Sigmoid colon (tissue), 7 donors: ENCODE measurements around the gene TBPL2. TPM values are rescaled to one million over a fixed set of nuclear protein-coding genes. Genes with fewer than 3 reads are reported as not detected.
A peak's percentile ranks its signal among the peaks of the same experiment; 100 is the strongest.
"Not testable (repeated sequence)": the region's sequence is repeated elsewhere in the genome, so short reads cannot be mapped to it uniquely, and the experiment has no call there.

Experiments
- DNase-seq: peaks from one replicate; pipeline ENCODE4 v3.0.0-alpha.2; 2019
- H3K27ac ChIP-seq, 4 donors: fragments of 200-600 bp; sonication (generic); one replicate each; pipeline ENCODE4 v1.5.1; 2016 to 2019; ENCODE audit warnings: mild to moderate bottlenecking in 1 of 4
- H3K27me3 ChIP-seq, 3 donors: fragments of 200-600 bp; sonication (generic); one replicate each; pipeline ENCODE4 v1.5.1; 2019; ENCODE audit warnings: mild to moderate bottlenecking in 1 of 3
- H3K36me3 ChIP-seq, 4 donors: fragments of 200-600 bp; sonication (generic); one replicate each; pipeline ENCODE4 v1.5.1; 2016 to 2019
- H3K4me1 ChIP-seq, 4 donors: fragments of 200-600 bp; sonication (generic); one replicate each; pipeline ENCODE4 v1.5.1; 2017 to 2019
- H3K4me3 ChIP-seq, 4 donors: fragments of 200-600 bp; sonication (generic); one replicate each; pipeline ENCODE4 v1.5.1; 2017 to 2019; ENCODE audit warnings: mild to moderate bottlenecking in 2 of 4, moderate library complexity in 1 of 4
- H3K9me3 ChIP-seq, 4 donors: fragments of 200-600 bp in 3 of 4; sonication (generic) in 3 of 4; one replicate each; pipeline versions ENCODE4 v1.5.1 to v1.6.1; 2013 to 2019
- CTCF ChIP-seq, 4 experiments: fragments of 450-650 bp in 3 of 4; fragments of 200-600 bp in 1 of 4; IDR thresholded peaks; one replicate each; pipeline ENCODE4 v1.5.1; 2016 to 2019; ENCODE audit warnings: antibody characterized with exemption in 4 of 4, mild to moderate bottlenecking in 3 of 4, moderate library complexity in 2 of 4
- EP300 ChIP-seq, 4 donors: sonication (generic); formaldehyde crosslinking; IDR thresholded peaks; one replicate each; pipeline ENCODE4 v1.6.1; 2017; ENCODE audit warnings: antibody characterized with exemption in 4 of 4
- POLR2A ChIP-seq, 2 donors: fragments of 450-650 bp; IDR thresholded peaks; one replicate each; pipeline ENCODE4 v1.6.1; 2016; ENCODE audit warnings: antibody characterized with exemption in 2 of 2, mild to moderate bottlenecking in 2 of 2, moderate library complexity in 2 of 2
- POLR2AphosphoS5 ChIP-seq, 4 donors: sonication (generic); formaldehyde crosslinking; IDR thresholded peaks; one replicate each; pipeline ENCODE4 v1.6.1; 2017; ENCODE audit warnings: antibody characterized with exemption in 4 of 4
- WGBS, 2 donors: extraction: QIAGEN DNeasy Blood & Tissue Kit; methylation state at CpG; one replicate each; pipeline ENCODE4 v1.1.7; 2013; 5-methylcytosine and 5-hydroxymethylcytosine counted together
- intact Hi-C: fragments of 100-400 bp; cut with DNase I; formaldehyde crosslinking; loops from one replicate; pipeline ENCODE4 v1.15.1; 2023
- polyA plus RNA-seq, 3 donors: library from polyadenylated mRNA; stranded (reverse); fragments of 200-250 nt; gene quantifications; one replicate each; pipeline ENCODE4 v1.2.3, GENCODE V29; 2013
- total RNA-seq, 4 donors: library from RNA; depleted of rRNA; stranded (reverse); fragments of >200 nt; gene quantifications; one replicate each; pipeline ENCODE4 v1.1.0, GENCODE V29; 2016
- donor health status: healthy with polysubstance abuse.
- donor health status: Bipolar disorder and iron deficiency.
- donor health status: healthy.

TBPL2 gene
- total and polyA plus RNA-seq, 7 donors = not detected

- H3K9me3 ChIP-seq = no peaks in the 10 kb centered on the region
- H3K27me3 ChIP-seq = no peaks in the 10 kb centered on the region
- H3K4me3 ChIP-seq = no peak overlapping the region
- DNase-seq = no peak
- intact Hi-C loops = loop anchor here (10.0 kb wide), 1 partner anchor 1017 kb away; no protein-coding TSS in a partner anchor
- peaks cover 0 to 18% (median 15%) of the 10 kb centered on the region in 4 donors for H3K4me1 ChIP-seq
- no peaks in the 10 kb centered on the region for H3K36me3 ChIP-seq
- WGBS, 2 donors = 94 to 95% methylated on average over 6 of the region's 6 CpGs
- TF ChIP-seq EP300 (IDR thresholded peaks at IDR 0.05) (no peak), CTCF (IDR thresholded peaks at IDR 0.05) (no peak), POLR2A (IDR thresholded peaks at IDR 0.05) (no peak), POLR2AphosphoS5 (IDR thresholded peaks at IDR 0.05) (no peak)
- H3K27ac ChIP-seq = no peak overlapping the region
These were observed 17.1 kb upstream of the TBPL2 start for GRCh38 chr14:55457496-55457895.

- 93 to 99% methylated on average over 26 to 30 of the region's 34 CpGs for WGBS, 2 donors
- H3K36me3 ChIP-seq, DNase-seq, H3K27ac ChIP-seq, H3K4me3 ChIP-seq, H3K27me3 ChIP-seq, H3K9me3 ChIP-seq: not testable (repeated sequence)
- H3K4me1 ChIP-seq = peaks cover 0 to 21% (median 15%) of the 10 kb centered on the region in 4 donors
- intact Hi-C loops = loop anchor here (10.0 kb wide), 1 partner anchor 1018 kb away; no protein-coding TSS in a partner anchor
These were observed 16.0 kb upstream of the TBPL2 start for GRCh38 chr14:55456411-55456810.

- Histone ChIP-seq H3K4me1 (peaks cover 0 to 21% (median 15%) of the 10 kb centered on the region in 4 donors), H3K27ac (peak overlapping the region in 3 of 4 donors; percentile 12 to 49 (median 14)), H3K4me3 (peak overlapping the region in 2 of 4 donors; percentile 1 to 2), H3K9me3 (no peaks in the 10 kb centered on the region), H3K36me3 (no peaks in the 10 kb centered on the region), H3K27me3 (no peaks in the 10 kb centered on the region)
- intact Hi-C loops = loop anchor here (10.0 kb wide), 1 partner anchor 1020 kb away; no protein-coding TSS in a partner anchor
- 6 to 35% methylated on average over 13 of the region's 13 CpGs for WGBS, 2 donors
- DNase-seq = peak; percentile 77
- TF ChIP-seq POLR2AphosphoS5 (IDR thresholded peaks at IDR 0.05) = no peak
- TF ChIP-seq CTCF (IDR thresholded peaks at IDR 0.05) = no peak
- no peak for TF ChIP-seq POLR2A (IDR thresholded peaks at IDR 0.05)
- no peak for TF ChIP-seq EP300 (IDR thresholded peaks at IDR 0.05)
These were observed 14.0 kb upstream of the TBPL2 start for GRCh38 chr14:55454264-55455002.

- H3K9me3 ChIP-seq = no peaks in the 10 kb centered on the region
- 29 to 59% methylated on average over 2 of the region's 2 CpGs for WGBS, 2 donors
- TF ChIP-seq EP300 (IDR thresholded peaks at IDR 0.05) = no peak
- no peak for TF ChIP-seq POLR2AphosphoS5 (IDR thresholded peaks at IDR 0.05)
- no peak for TF ChIP-seq POLR2A (IDR thresholded peaks at IDR 0.05)
- intact Hi-C loops = loop anchor here (10.0 kb wide), 1 partner anchor 1023 kb away; no protein-coding TSS in a partner anchor
- H3K27ac ChIP-seq = no peak overlapping the region
- H3K36me3 ChIP-seq = no peaks in the 10 kb centered on the region
- no peak for DNase-seq
- H3K27me3 ChIP-seq = no peaks in the 10 kb centered on the region
- no peak overlapping the region for H3K4me3 ChIP-seq
- H3K4me1 ChIP-seq = peaks cover 0 to 34% (median 25%) of the 10 kb centered on the region in 4 donors
These were observed 11.5 kb upstream of the TBPL2 start for GRCh38 chr14:55451950-55452349.

- WGBS, 2 donors = 22 to 47% methylated on average over 4 of the region's 4 CpGs
- H3K4me3 ChIP-seq = no peak overlapping the region
- H3K36me3 ChIP-seq = no peaks in the 10 kb centered on the region
- intact Hi-C loops = loop anchor here (10.0 kb wide), 1 partner anchor 1023 kb away; no protein-coding TSS in a partner anchor
- H3K27ac ChIP-seq = no peak overlapping the region
- H3K27me3 ChIP-seq = no peaks in the 10 kb centered on the region
- H3K9me3 ChIP-seq = no peaks in the 10 kb centered on the region
- DNase-seq = no peak
- peaks cover 0 to 34% (median 27%) of the 10 kb centered on the region in 4 donors for H3K4me1 ChIP-seq
- TF ChIP-seq EP300 (IDR thresholded peaks at IDR 0.05) (no peak), POLR2A (IDR thresholded peaks at IDR 0.05) (no peak), POLR2AphosphoS5 (IDR thresholded peaks at IDR 0.05) (peak in 1 of 4 donors; percentile 6)
These were observed 11.0 kb upstream of the TBPL2 start for GRCh38 chr14:55451398-55451797.

- DNase-seq = no peak
- intact Hi-C loops = loop anchor here (10.0 kb wide), 1 partner anchor 1024 kb away; no protein-coding TSS in a partner anchor
These were observed 10.6 kb upstream of the TBPL2 start for GRCh38 chr14:55450987-55451386.

More at GRCh38 chr14:55450987-55451386, 10.6 kb upstream of the TBPL2 start:
- H3K27me3 ChIP-seq = no peaks in the 10 kb centered on the region
- no peak overlapping the region for H3K27ac ChIP-seq
- H3K36me3 ChIP-seq = no peaks in the 10 kb centered on the region
- TF ChIP-seq POLR2AphosphoS5 (IDR thresholded peaks at IDR 0.05) (no peak), POLR2A (IDR thresholded peaks at IDR 0.05) (no peak), CTCF (IDR thresholded peaks at IDR 0.05) (no peak), EP300 (IDR thresholded peaks at IDR 0.05) (no peak)
- H3K9me3 ChIP-seq = no peaks in the 10 kb centered on the region
- H3K4me1 ChIP-seq = peaks cover 0 to 34% (median 27%) of the 10 kb centered on the region in 4 donors
- no peak overlapping the region for H3K4me3 ChIP-seq
